Measurements from ENCODE around the gene TNNI2. TPM values are rescaled to one million over a fixed set of nuclear protein-coding genes. Genes with fewer than 3 reads are reported as not detected.

TNNI2 gene
- total and polyA plus RNA-seq, 10 of the 15 experiments (the other 5 are each of a cell fraction or from before 2014, with no cell fraction given) = 0.14 to 0.79 (median 0.37) TPM; not detected in 4

DNA sequence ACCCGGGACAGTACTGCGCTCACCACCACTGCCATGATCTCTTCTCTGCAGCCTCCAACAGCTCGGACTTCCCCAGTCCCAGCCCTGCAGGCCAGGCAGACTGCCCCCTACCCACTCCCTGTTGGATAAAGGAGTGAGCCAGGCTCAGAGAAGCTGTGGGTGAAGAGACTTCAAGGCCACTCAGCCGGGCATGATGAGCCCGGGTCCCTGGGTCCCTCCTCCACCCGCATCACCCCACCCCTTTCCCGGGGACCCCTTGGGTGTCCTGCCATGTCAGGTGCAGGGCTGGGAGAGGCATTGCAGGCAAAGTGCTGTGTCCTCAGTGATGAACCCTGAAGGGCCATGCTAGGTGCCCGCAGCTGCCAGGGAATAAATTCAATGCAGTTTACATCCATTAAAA lies 28.6 kb downstream of the TNNI2 start:
- FAIRE-seq = no peak
- RAD21 ChIA-PET (ENCODE audit: unreplicated experiment) = no interaction called here
- Histone ChIP-seq H3K4me2 (ENCODE audit: control insufficient read depth, insufficient read depth) (no peak overlapping the region), H3K9ac (ENCODE audit: control insufficient read depth, insufficient read depth, low read length) (no peak overlapping the region), H2AFZ (ENCODE audit: control insufficient read depth, low read depth, low read length) (no peak overlapping the region), H3K4me3 (no peak overlapping the region), H3K36me3 (ENCODE audit: control insufficient read depth in 2 of 2, insufficient read depth in 2 of 2, low read length in 1 of 2) (peaks cover 2 to 10% of the 10 kb centered on the region in 2 experiments; a peak in 3 of 4 replicates), H3K27me3 (replicated peaks in 1 of 2; ENCODE audit: control insufficient read depth in 2 of 2, insufficient read depth in 2 of 2, low read length in 1 of 2) (no peaks in the 10 kb centered on the region), H3K27ac (ENCODE audit: control insufficient read depth, insufficient read depth) (no peak overlapping the region), H3K79me2 (ENCODE audit: control insufficient read depth, insufficient read depth, low read length) (peaks cover 14% of the 10 kb centered on the region), H3K9me3 (replicated peaks; ENCODE audit: control insufficient read depth, insufficient read depth, low read length) (no peaks in the 10 kb centered on the region), H3K4me1 (ENCODE audit: control insufficient read depth, insufficient read depth, low read length) (no peaks in the 10 kb centered on the region), H4K20me1 (ENCODE audit: control insufficient read depth, insufficient read depth) (peaks cover 5% of the 10 kb centered on the region)
- in situ Hi-C loops (cut with MboI) = no loop called here
- DNase-seq (ENCODE audit: low read depth, low spot score) = no peak
- POLR2A ChIA-PET = no interaction called here
- no peak for ATAC-seq
- intact Hi-C loops (cut with micrococcal nuclease; ENCODE audit: unreplicated experiment) = no loop called here
- WGBS (ENCODE audit: insufficient coverage, insufficient replicate concordance, low lambda C conversion rate, missing lambda C conversion rate) = 59% methylated on average over 8 of the region's 8 CpGs
- no TSS peak for BruUV-seq (replicated peaks)
- CTCF ChIA-PET = interaction anchor here (1.1 kb wide), 1 partner anchor 15 kb away, joined by 5 read pairs; no protein-coding TSS in a partner anchor
- no peak for TF ChIP-seq IKZF2 (IDR thresholded peaks at IDR 0.05)
- TF ChIP-seq RELA (IDR thresholded peaks at IDR 0.05; ENCODE audit: borderline replicate concordance, partially characterized antibody) = no peak
- no peak for TF ChIP-seq EED (IDR thresholded peaks at IDR 0.05; ENCODE audit: low read depth)
- TF ChIP-seq SMARCA5 (IDR thresholded peaks at IDR 0.05) = no peak
- no peak for TF ChIP-seq NR2C1 (IDR thresholded peaks at IDR 0.05)
- TF ChIP-seq RFX5 (IDR thresholded peaks at IDR 0.05; ENCODE audit: low read depth, low read length) = no peak
- no peak for TF ChIP-seq FOXK2 (IDR thresholded peaks at IDR 0.05)
- no peak for TF ChIP-seq TCF7 (IDR thresholded peaks at IDR 0.05; ENCODE audit: borderline replicate concordance)
- TF ChIP-seq, protein P1, sequence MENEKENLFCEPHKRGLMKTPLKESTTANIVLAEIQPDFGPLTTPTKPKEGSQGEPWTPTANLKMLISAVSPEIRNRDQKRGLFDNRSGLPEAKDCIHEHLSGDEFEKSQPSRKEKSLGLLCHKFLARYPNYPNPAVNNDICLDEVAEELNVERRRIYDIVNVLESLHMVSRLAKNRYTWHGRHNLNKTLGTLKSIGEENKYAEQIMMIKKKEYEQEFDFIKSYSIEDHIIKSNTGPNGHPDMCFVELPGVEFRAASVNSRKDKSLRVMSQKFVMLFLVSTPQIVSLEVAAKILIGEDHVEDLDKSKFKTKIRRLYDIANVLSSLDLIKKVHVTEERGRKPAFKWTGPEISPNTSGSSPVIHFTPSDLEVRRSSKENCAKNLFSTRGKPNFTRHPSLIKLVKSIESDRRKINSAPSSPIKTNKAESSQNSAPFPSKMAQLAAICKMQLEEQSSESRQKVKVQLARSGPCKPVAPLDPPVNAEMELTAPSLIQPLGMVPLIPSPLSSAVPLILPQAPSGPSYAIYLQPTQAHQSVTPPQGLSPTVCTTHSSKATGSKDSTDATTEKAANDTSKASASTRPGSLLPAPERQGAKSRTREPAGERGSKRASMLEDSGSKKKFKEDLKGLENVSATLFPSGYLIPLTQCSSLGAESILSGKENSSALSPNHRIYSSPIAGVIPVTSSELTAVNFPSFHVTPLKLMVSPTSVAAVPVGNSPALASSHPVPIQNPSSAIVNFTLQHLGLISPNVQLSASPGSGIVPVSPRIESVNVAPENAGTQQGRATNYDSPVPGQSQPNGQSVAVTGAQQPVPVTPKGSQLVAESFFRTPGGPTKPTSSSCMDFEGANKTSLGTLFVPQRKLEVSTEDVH (IDR thresholded peaks at IDR 0.05; ENCODE audit: low read depth, partially characterized antibody) = no peak
- TF ChIP-seq, protein P2, sequence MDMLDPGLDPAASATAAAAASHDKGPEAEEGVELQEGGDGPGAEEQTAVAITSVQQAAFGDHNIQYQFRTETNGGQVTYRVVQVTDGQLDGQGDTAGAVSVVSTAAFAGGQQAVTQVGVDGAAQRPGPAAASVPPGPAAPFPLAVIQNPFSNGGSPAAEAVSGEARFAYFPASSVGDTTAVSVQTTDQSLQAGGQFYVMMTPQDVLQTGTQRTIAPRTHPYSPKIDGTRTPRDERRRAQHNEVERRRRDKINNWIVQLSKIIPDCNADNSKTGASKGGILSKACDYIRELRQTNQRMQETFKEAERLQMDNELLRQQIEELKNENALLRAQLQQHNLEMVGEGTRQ (IDR thresholded peaks at IDR 0.05; ENCODE audit: borderline replicate concordance, low read depth, low read length) = no peak
- no peak for TF ChIP-seq MEF2B (IDR thresholded peaks at IDR 0.05; ENCODE audit: partially characterized antibody, poor library complexity, severe bottlenecking)
- no peak for TF ChIP-seq TBL1XR1 (IDR thresholded peaks at IDR 0.05; ENCODE audit: low read depth, low read length)
- no peak for TF ChIP-seq PAX8 (IDR thresholded peaks at IDR 0.05)
- TF ChIP-seq, protein P3, sequence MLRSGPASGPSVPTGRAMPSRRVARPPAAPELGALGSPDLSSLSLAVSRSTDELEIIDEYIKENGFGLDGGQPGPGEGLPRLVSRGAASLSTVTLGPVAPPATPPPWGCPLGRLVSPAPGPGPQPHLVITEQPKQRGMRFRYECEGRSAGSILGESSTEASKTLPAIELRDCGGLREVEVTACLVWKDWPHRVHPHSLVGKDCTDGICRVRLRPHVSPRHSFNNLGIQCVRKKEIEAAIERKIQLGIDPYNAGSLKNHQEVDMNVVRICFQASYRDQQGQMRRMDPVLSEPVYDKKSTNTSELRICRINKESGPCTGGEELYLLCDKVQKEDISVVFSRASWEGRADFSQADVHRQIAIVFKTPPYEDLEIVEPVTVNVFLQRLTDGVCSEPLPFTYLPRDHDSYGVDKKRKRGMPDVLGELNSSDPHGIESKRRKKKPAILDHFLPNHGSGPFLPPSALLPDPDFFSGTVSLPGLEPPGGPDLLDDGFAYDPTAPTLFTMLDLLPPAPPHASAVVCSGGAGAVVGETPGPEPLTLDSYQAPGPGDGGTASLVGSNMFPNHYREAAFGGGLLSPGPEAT (IDR thresholded peaks at IDR 0.05; ENCODE audit: low read depth) = no peak
- TF ChIP-seq MTA3 (IDR thresholded peaks at IDR 0.05; ENCODE audit: borderline replicate concordance, low read length) = no peak
- no peak for TF ChIP-seq IRF4 (IDR thresholded peaks at IDR 0.05; ENCODE audit: low read depth, low read length)
- no peak for TF ChIP-seq CREM (IDR thresholded peaks at IDR 0.05; ENCODE audit: low read depth)
- TF ChIP-seq NRF1 (conservative IDR thresholded peaks at IDR 0.05; ENCODE audit: low read depth, low read length) = no peak
- no peak for TF ChIP-seq BMI1 (IDR thresholded peaks at IDR 0.05; ENCODE audit: borderline replicate concordance)
- TF ChIP-seq GATAD2B (conservative IDR thresholded peaks at IDR 0.05; ENCODE audit: low read depth) = no peak
- SMC1A ChIA-PET (ENCODE audit: uncharacterized antibody, unreplicated experiment) = interaction anchor here (1.6 kb wide), 1 partner anchor 17 kb away, joined by 3 read pairs; no protein-coding TSS in a partner anchor
